A673 (cell line): Measurements from ENCODE around the gene RPL19. TPM values are rescaled to one million over a fixed set of nuclear protein-coding genes. Genes with fewer than 3 reads are reported as not detected.

Experiments
- BruUV-seq: library from RNA; stranded (reverse); fragments of 400-500 nt; replicated peaks from 2 replicates; lab custom pipeline; 2021; lab: Mats Ljungman, UMichigan
- CTCF ChIA-PET: fragments of 300-600 bp; sonication (Branson Sonifier 250); formaldehyde crosslinking; loops from one replicate; lab custom pipeline; 2022; ENCODE audit warnings: antibody characterized with exemption; lab: Charles Lee
- POLR2A ChIA-PET: fragments of 300-600 bp; sonication (Branson Sonifier 250); formaldehyde crosslinking; loops from one replicate; lab custom pipeline; 2022; ENCODE audit warnings: antibody characterized with exemption; ENCODE audit not compliant: low non-redundant PET; lab: Charles Lee
- DNase-seq: peaks from one replicate; pipeline ENCODE4 v3.0.0-alpha.2; 2015; ENCODE audit warnings: low spot score
- H3K27ac ChIP-seq: fragments of 200-600 bp; sonication (generic); 2 replicates; pipeline ENCODE4 v1.5.1; 2016; ENCODE audit warnings: mixed run types, low read depth, mild to moderate bottlenecking, mixed read lengths, antibody characterized with exemption, low read length; ENCODE audit not compliant: poor library complexity, severe bottlenecking
- H3K27me3 ChIP-seq: fragments of 200-600 bp; sonication (generic); replicated peaks from 2 replicates; pipeline ENCODE4 v1.6.1; 2017; ENCODE audit warnings: mixed run types, low read depth, mild to moderate bottlenecking, mixed read lengths, antibody characterized with exemption, low read length; ENCODE audit not compliant: insufficient read depth, poor library complexity
- H3K36me3 ChIP-seq: fragments of 200-600 bp; sonication (generic); 2 replicates; pipeline ENCODE4 v1.6.1; 2016; ENCODE audit warnings: mixed run types, mild to moderate bottlenecking, mixed read lengths, antibody characterized with exemption, low read length; ENCODE audit not compliant: insufficient read depth, poor library complexity, severe bottlenecking
- H3K4me1 ChIP-seq: fragments of 200-600 bp; sonication (generic); 2 replicates; pipeline ENCODE4 v1.6.1; 2017; ENCODE audit warnings: mixed run types, mild to moderate bottlenecking, mixed read lengths, antibody characterized with exemption, low read length; ENCODE audit not compliant: insufficient read depth, poor library complexity, severe bottlenecking
- H3K4me3 ChIP-seq: fragments of 200-600 bp; sonication (generic); 2 replicates; pipeline ENCODE4 v1.5.1; 2016; ENCODE audit warnings: low read depth, mixed run types, mild to moderate bottlenecking, mixed read lengths, low read length; ENCODE audit not compliant: poor library complexity, severe bottlenecking
- H3K9me3 ChIP-seq: fragments of 200-600 bp; sonication (generic); 2 replicates; pipeline ENCODE4 v1.6.1; 2016; ENCODE audit warnings: mixed run types, low read depth, mild to moderate bottlenecking, mixed read lengths, antibody characterized with exemption, low read length; ENCODE audit not compliant: poor library complexity, severe bottlenecking
- EZH2 ChIP-seq: fragments of 200-600 bp; sonication (generic); IDR thresholded peaks from 2 replicates; pipeline ENCODE4 v1.6.1; 2017; ENCODE audit warnings: borderline replicate concordance, low read depth, mild to moderate bottlenecking, mixed read lengths, antibody characterized with exemption, low read length; ENCODE audit not compliant: poor library complexity, severe bottlenecking
- intact Hi-C: fragments of 100-400 bp; cut with micrococcal nuclease; formaldehyde crosslinking; loops from one replicate; pipeline ENCODE4 v1.10.0; 2022; ENCODE audit not compliant: unreplicated experiment
- total RNA-seq: library from RNA; stranded (reverse); gene quantifications from 2 replicates; pipeline ENCODE4 v1.2.3, GENCODE V29; 2021
- TF ChIP-seq, protein P1 (sequence below): fragments of 300-800, 200-600 bp; sonication (generic); conservative IDR thresholded peaks from 2 replicates; pipeline ENCODE4 v1.5.1; 2017; ENCODE audit warnings: low read depth, mild to moderate bottlenecking, antibody characterized with exemption, low read length, moderate library complexity, mixed read lengths

The RPL19 gene
- total RNA-seq, 1 experiment from 2014 or later, result 950 TPM

GRCh38 chr17:39236981-39237441, 36.9 kb downstream of the RPL19 start:
- Histone ChIP-seq H3K4me3 (no peak overlapping the region), H3K36me3 (no peaks in the 10 kb centered on the region), H3K4me1 (no peaks in the 10 kb centered on the region), H3K27me3 (no peaks in the 10 kb centered on the region), H3K27ac (no peak overlapping the region), H3K9me3 (no peaks in the 10 kb centered on the region)
- POLR2A ChIA-PET, result no interaction called here
- CTCF ChIA-PET, result interaction anchor here (0.9 to 1.3 kb wide), 2 partner anchors 28 to 62 kb away, joined by 4 to 7 read pairs; no protein-coding TSS in a partner anchor
- DNase-seq, result no peak
- no TSS peak for BruUV-seq
- TF ChIP-seq EZH2, result no peak
- TF ChIP-seq, protein P1, sequence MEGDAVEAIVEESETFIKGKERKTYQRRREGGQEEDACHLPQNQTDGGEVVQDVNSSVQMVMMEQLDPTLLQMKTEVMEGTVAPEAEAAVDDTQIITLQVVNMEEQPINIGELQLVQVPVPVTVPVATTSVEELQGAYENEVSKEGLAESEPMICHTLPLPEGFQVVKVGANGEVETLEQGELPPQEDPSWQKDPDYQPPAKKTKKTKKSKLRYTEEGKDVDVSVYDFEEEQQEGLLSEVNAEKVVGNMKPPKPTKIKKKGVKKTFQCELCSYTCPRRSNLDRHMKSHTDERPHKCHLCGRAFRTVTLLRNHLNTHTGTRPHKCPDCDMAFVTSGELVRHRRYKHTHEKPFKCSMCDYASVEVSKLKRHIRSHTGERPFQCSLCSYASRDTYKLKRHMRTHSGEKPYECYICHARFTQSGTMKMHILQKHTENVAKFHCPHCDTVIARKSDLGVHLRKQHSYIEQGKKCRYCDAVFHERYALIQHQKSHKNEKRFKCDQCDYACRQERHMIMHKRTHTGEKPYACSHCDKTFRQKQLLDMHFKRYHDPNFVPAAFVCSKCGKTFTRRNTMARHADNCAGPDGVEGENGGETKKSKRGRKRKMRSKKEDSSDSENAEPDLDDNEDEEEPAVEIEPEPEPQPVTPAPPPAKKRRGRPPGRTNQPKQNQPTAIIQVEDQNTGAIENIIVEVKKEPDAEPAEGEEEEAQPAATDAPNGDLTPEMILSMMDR, result no peak
- intact Hi-C loops, result loop anchor here (5.0 kb wide), 1 partner anchor 40 kb away; the partner anchor contains the start of gene CACNB1

- Histone ChIP-seq H3K36me3 (no peaks in the 10 kb centered on the region), H3K27me3 (no peaks in the 10 kb centered on the region), H3K4me1 (no peaks in the 10 kb centered on the region), H3K27ac (no peak overlapping the region), H3K4me3 (no peak overlapping the region), H3K9me3 (no peaks in the 10 kb centered on the region)
- intact Hi-C loops, result loop anchor here (5.0 kb wide), 1 partner anchor 40 kb away; the partner anchor contains the start of gene CACNB1
- no peak for TF ChIP-seq EZH2
- TF ChIP-seq, protein P1, result no peak
- no peak for DNase-seq
- ChIA-PET POLR2A (no interaction called here), CTCF (interaction anchor here (0.9 kb wide), 1 partner anchor 28 kb away, joined by 4 read pairs; no protein-coding TSS in a partner anchor)
- no TSS peak for BruUV-seq
Observed at GRCh38 chr17:39237586-39237985, 37.5 kb downstream of the RPL19 start.

GRCh38 chr17:39238311-39238972, 38.4 kb downstream of the RPL19 start:
- Histone ChIP-seq H3K27ac (no peak overlapping the region), H3K36me3 (no peaks in the 10 kb centered on the region), H3K4me3 (no peak overlapping the region), H3K27me3 (no peaks in the 10 kb centered on the region), H3K4me1 (no peaks in the 10 kb centered on the region), H3K9me3 (no peaks in the 10 kb centered on the region)
- ChIA-PET POLR2A (no interaction called here), CTCF (interaction anchor here (0.6 to 1.0 kb wide), 3 partner anchors 21 to 38 kb away, joined by 3 read pairs; partner anchors contain the start of gene RPL19)
- peak; percentile 46 for DNase-seq
- no TSS peak for BruUV-seq
- TF ChIP-seq EZH2, result no peak
- TF ChIP-seq, protein P1, result no peak
- intact Hi-C loops, result loop anchor here (5.0 kb wide), 1 partner anchor 41 kb away; the partner anchor contains the start of gene CACNB1
